ENCODE measurements around the gene EZH1.

EZH1 gene

DNA sequence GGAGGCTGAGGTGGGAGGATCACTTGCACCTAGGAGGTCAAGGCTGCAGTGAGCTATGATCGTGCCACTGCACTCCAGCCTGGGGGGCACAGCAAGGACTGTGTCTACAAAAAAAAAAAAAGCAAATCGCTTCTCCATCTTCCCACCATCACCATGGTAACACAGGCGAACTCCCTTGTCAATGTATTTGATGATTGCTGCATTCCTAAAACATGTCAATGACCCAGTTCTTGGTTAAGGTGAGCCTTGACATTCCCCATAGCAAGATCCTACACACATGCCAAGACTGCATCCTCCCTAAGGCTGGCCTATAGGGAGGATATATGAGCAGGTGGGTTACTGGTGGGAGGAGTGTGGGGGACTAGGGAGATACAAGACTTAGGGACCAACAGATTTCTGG, 50.3 kb downstream of the EZH1 start:
- TF ChIP-seq, protein P1, sequence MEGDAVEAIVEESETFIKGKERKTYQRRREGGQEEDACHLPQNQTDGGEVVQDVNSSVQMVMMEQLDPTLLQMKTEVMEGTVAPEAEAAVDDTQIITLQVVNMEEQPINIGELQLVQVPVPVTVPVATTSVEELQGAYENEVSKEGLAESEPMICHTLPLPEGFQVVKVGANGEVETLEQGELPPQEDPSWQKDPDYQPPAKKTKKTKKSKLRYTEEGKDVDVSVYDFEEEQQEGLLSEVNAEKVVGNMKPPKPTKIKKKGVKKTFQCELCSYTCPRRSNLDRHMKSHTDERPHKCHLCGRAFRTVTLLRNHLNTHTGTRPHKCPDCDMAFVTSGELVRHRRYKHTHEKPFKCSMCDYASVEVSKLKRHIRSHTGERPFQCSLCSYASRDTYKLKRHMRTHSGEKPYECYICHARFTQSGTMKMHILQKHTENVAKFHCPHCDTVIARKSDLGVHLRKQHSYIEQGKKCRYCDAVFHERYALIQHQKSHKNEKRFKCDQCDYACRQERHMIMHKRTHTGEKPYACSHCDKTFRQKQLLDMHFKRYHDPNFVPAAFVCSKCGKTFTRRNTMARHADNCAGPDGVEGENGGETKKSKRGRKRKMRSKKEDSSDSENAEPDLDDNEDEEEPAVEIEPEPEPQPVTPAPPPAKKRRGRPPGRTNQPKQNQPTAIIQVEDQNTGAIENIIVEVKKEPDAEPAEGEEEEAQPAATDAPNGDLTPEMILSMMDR (IDR thresholded peaks at IDR 0.05; ENCODE audit: low read depth, low read length): no peak
- no peak for DNase-seq (ENCODE audit: extremely low read depth, low read depth)

DNA sequence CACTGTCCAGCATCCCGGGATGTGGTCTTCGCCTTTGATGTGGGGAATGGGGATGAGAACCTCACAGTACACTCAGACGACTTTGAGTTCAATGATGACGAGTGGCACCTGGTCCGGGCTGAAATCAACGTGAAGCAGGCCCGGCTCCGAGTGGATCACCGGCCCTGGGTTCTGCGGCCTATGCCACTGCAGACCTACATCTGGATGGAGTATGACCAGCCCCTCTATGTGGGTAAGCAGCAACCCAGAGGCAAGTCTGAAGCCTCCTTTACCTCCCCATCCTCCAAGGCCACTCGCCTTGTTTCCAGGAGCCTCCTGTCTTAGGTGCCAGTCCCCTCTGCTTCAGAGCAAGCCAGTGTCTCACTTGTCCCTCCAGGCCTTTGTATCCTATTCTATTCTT, 52.4 kb downstream of the EZH1 start:
- no peak for DNase-seq (ENCODE audit: extremely low read depth, low read depth)
- TF ChIP-seq, protein P1 (IDR thresholded peaks at IDR 0.05; ENCODE audit: low read depth, low read length): no peak

DNA sequence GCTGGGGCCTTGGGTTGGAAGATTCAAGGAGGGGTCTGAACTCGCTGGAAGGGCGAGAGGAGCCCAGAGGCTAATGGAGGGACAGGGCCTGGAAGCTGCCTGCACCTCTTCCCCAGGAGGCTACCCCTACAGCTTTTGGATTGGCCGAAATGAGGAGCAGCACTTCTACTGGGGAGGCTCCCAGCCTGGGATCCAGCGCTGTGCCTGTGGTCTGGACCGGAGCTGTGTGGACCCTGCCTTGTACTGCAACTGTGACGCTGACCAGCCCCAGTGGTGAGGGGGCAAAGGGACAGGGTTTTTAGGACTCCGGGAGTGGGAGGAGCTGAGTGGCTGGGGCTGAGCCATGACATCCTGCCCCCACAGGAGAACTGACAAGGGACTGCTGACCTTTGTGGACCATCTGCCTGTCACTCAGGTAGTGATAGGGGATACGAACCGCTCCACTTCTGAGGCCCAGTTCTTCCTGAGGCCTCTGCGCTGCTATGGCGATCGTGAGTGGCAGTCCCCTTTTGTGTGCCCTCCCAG, 53.8 kb downstream of the EZH1 start:
- TF ChIP-seq, protein P1 (IDR thresholded peaks at IDR 0.05; ENCODE audit: low read depth, low read length): no peak

DNA sequence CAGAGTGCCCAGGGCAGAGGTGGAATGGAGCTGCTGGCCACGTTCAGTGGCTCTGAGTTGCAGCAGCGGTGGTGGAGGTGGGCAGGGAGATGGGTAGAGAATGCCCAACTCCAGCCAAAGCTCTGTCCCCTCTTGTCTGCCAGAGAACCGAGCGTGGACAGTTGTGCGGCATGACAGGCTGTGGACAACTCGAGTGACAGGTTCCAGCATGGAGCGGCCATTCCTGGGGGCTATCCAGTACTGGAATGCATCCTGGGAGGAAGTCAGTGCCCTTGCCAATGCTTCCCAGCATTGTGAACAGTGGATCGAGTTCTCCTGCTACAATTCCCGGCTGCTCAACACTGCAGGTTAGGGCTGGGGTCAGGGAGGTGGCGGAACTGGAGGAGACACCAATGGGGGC, 54.2 kb downstream of the EZH1 start:
- DNase-seq (ENCODE audit: extremely low read depth, low read depth): no peak
- TF ChIP-seq, protein P1 (IDR thresholded peaks at IDR 0.05; ENCODE audit: low read depth, low read length): no peak

More for the DNA sequence above, 53.8 kb downstream of the EZH1 start:
- no peak for DNase-seq (ENCODE audit: extremely low read depth, low read depth)

GRCh38 chr17:42687707-42688320, 57.0 kb downstream of the EZH1 start:
- no peak for DNase-seq (ENCODE audit: extremely low read depth, low read depth)
- TF ChIP-seq, protein P1 (IDR thresholded peaks at IDR 0.05; ENCODE audit: low read depth, low read length): no peak

GRCh38 chr17:42686520-42687128, 58.2 kb downstream of the EZH1 start:
- TF ChIP-seq, protein P1 (IDR thresholded peaks at IDR 0.05; ENCODE audit: low read depth, low read length): no peak
- no peak for DNase-seq (ENCODE audit: extremely low read depth, low read depth)

DNA sequence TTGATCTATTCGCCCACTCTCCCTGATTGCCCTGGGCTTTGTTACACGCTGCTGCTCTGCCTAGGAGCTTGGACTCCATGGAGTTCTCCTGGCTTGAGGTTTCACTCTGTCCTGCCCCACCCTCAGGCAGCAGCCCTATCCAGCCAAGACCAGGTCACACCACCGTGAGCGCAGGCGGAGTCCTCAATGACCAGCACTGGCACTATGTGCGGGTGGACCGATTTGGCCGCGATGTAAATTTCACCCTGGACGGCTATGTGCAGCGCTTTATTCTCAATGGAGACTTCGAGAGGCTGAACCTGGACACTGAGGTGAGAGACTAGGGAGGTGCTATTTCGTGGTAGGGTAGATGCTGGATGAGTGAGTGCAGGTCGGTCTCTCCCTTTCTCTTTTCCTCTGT, 59.0 kb downstream of the EZH1 start:
- DNase-seq (ENCODE audit: extremely low read depth, low read depth): no peak
- TF ChIP-seq, protein P1 (IDR thresholded peaks at IDR 0.05; ENCODE audit: low read depth, low read length): no peak

All from AG09319 (cell line).